ENCODE data around the gene DBN1. TPM values are rescaled to one million over a fixed set of nuclear protein-coding genes. Genes with fewer than 3 reads are reported as not detected.

The DBN1 gene
- total and polyA plus RNA-seq, 9 of the 15 experiments (the other 6 are each of a cell fraction or from before 2014, with no cell fraction given) = 0.25 to 87.2 (median 27.9) TPM

GRCh38 chr5:177483994-177484901 is 10.8 kb upstream of the DBN1 start (continued):
- TF ChIP-seq REST (IDR thresholded peaks at IDR 0.05; ENCODE audit: borderline replicate concordance) = no peak
- no peak for TF ChIP-seq REST (CRISPR knock-in tag; IDR thresholded peaks at IDR 0.05; ENCODE audit: low read depth)
- TF ChIP-seq ZNF280A (IDR thresholded peaks at IDR 0.05; ENCODE audit: low read depth, partially characterized antibody) = no peak
- no peak for TF ChIP-seq ZNF143 (CRISPR knock-in tag; IDR thresholded peaks at IDR 0.05)
- TF ChIP-seq POLR2G (IDR thresholded peaks at IDR 0.05; ENCODE audit: low read depth, low read length) = peak; percentile 56
- TF ChIP-seq, protein P1, sequence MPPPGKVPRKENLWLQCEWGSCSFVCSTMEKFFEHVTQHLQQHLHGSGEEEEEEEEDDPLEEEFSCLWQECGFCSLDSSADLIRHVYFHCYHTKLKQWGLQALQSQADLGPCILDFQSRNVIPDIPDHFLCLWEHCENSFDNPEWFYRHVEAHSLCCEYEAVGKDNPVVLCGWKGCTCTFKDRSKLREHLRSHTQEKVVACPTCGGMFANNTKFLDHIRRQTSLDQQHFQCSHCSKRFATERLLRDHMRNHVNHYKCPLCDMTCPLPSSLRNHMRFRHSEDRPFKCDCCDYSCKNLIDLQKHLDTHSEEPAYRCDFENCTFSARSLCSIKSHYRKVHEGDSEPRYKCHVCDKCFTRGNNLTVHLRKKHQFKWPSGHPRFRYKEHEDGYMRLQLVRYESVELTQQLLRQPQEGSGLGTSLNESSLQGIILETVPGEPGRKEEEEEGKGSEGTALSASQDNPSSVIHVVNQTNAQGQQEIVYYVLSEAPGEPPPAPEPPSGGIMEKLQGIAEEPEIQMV (tag; conservative IDR thresholded peaks at IDR 0.05; ENCODE audit: low read depth) = no peak
- no peak for TF ChIP-seq ZNF592 (IDR thresholded peaks at IDR 0.05)
- peak; percentile 64 for TF ChIP-seq POLR2A (conservative IDR thresholded peaks at IDR 0.05)
- TF ChIP-seq ZBTB2 (IDR thresholded peaks at IDR 0.05) = no peak

All from K562 (cell line).